ENCODE results near the gene POLN.

Gene POLN

DNA sequence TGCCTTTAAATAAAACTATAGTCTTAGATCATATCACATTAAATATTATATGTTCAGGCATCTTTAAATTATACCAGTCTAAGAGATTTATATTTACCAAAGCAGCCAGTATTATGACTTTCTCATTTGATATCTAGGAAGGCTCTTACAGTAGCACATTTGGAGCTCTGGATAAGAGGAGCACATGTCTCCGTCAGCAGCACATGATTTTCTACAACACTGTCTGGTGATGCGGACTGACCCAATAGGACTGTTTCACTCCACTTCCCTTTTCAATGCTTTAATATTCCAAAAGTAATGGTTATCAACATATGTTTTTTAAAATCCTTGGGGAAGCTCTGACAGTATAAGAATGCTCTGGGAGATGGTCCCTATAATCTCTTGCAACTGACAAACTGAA lies 61.5 kb downstream of the POLN start:
- no peaks in the 10 kb centered on the region for H3K36me3 ChIP-seq (ENCODE audit: insufficient read depth, low read length)
- H3K4me1 ChIP-seq (ENCODE audit: insufficient read depth, low read length): no peaks in the 10 kb centered on the region
- no peak overlapping the region for H2AFZ ChIP-seq (ENCODE audit: low read depth, low read length)
- H3K9me3 ChIP-seq (ENCODE audit: low read length): peaks cover 2% of the 10 kb centered on the region
- no peaks in the 10 kb centered on the region for H3K27me3 ChIP-seq (ENCODE audit: insufficient read depth, low read length)
- no peak overlapping the region for H3K4me3 ChIP-seq (ENCODE audit: low read length)

DNA sequence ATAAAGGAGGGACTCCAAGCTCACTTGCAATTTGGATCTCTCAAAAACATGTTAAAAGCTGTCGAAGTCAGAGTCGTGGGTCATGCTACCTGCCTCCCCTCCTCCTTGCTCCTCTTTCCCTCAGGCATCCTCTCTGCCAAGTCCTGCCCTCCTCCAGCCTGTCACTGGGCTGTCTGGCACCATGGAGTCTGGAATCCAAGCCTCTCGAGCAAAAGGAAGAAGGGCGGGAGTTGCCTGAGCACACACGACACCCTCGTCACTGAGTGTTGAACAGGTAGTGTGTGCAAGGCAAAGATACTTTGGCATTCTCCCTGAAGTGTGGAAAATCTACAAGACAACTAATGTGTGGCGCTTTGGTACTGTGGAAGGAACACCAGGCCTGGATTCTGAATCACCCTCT lies 62.2 kb downstream of the POLN start:
- H3K4me1 ChIP-seq (ENCODE audit: insufficient read depth, low read length): no peaks in the 10 kb centered on the region
- peaks cover 2% of the 10 kb centered on the region for H3K9me3 ChIP-seq (ENCODE audit: low read length)
- H3K27me3 ChIP-seq (ENCODE audit: insufficient read depth, low read length): no peaks in the 10 kb centered on the region
- no peak overlapping the region for H2AFZ ChIP-seq (ENCODE audit: low read depth, low read length)
- no peaks in the 10 kb centered on the region for H3K36me3 ChIP-seq (ENCODE audit: insufficient read depth, low read length)
- no peak overlapping the region for H3K4me3 ChIP-seq (ENCODE audit: low read length)

DNA sequence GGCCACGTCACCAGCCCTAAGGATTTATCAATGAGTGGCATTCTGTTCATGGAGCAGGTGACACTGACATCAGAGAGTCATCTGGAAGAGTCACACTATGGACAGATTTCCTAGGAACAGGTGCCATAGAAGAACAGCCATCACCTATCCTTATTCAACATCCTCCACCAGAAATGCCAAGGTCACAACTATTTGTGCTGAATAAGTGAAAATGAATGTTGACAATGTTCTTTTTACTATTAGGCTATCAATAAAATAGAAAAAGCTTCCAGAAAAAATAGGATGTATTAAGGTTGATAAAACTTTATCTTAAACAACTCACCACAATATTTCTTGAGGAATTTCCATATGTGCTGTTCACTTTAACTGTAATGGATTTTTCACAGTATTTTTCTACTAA lies 62.9 kb downstream of the POLN start:
- no peak overlapping the region for H2AFZ ChIP-seq (ENCODE audit: low read depth, low read length)
- no peaks in the 10 kb centered on the region for H3K27me3 ChIP-seq (ENCODE audit: insufficient read depth, low read length)
- H3K9me3 ChIP-seq (ENCODE audit: low read length): peaks cover 2% of the 10 kb centered on the region
- no peaks in the 10 kb centered on the region for H3K36me3 ChIP-seq (ENCODE audit: insufficient read depth, low read length)
- no peak overlapping the region for H3K4me3 ChIP-seq (ENCODE audit: low read length)
- H3K4me1 ChIP-seq (ENCODE audit: insufficient read depth, low read length): no peaks in the 10 kb centered on the region

DNA sequence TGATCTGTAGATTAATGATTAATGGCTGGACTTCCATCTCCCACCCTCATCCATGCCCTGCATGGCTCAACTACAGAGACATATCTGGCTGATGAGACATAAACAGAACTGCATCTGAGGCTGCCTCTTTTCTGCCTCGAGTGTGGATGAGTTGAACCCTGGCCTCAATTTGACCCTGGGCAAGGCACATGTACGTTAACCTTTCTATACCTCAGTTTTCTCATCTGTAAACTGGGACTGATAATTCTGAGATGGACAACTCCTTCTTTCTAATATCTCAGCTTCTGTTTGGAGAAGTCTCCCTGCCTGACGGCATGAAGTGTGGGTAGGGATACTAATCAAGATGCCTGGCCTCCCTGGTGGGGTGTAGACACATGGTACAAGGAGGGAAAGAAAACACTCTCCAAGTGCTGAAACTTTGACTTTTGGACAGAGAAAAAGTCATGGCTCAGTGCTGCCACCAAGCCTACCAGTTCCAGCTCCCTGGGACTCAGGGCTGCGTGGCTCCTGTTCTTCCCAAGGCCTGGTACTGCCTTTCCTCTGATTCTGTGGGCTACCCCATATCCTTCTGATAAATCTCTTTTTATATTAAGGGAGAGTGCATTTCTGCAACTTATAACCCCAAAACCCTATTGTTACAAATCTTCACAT lies 64.4 kb downstream of the POLN start:
- Histone ChIP-seq H3K4me1 (ENCODE audit: insufficient read depth, low read length) (no peaks in the 10 kb centered on the region), H3K36me3 (ENCODE audit: insufficient read depth, low read length) (no peaks in the 10 kb centered on the region), H2AFZ (ENCODE audit: low read depth, low read length) (no peak overlapping the region), H3K4me3 (ENCODE audit: low read length) (no peak overlapping the region), H3K9me3 (ENCODE audit: low read length) (peaks cover 2% of the 10 kb centered on the region), H3K27me3 (ENCODE audit: insufficient read depth, low read length) (no peaks in the 10 kb centered on the region)

DNA sequence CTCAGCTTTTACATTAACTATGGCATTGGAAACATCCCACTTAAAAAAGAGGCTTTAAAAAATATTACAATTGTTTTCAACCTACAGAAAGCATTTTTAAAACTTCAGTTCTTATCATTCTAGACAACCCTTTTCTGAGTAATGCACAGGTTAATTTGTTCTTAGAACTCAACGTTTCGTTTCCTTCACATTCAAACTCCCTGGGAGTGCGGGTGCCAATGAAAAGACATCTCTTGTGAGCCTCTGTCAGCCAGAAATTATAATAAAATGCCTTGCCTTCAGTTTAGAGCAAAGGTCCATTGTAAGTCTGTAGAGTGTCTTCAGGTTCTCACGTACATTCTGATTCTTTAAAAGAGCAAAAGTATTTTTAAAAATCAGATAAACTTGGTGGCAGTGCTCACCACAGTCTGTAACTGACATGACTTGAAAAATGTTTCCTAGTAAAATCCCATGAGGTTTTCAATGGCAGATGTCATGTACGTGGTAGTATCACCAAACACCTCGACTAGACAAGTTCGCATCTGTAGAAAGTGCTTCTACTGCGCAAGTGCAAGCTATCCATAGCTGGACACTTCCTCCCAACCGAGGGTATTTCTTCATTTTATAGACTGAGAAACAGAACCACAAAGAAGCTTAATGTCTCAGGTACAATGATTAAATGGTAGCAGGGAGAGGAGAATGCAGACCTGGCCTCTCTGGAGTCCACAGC lies 65.8 kb downstream of the POLN start:
- Histone ChIP-seq H3K9me3 (ENCODE audit: low read length) (no peaks in the 10 kb centered on the region), H3K4me1 (ENCODE audit: insufficient read depth, low read length) (no peaks in the 10 kb centered on the region), H2AFZ (ENCODE audit: low read depth, low read length) (no peak overlapping the region), H3K36me3 (ENCODE audit: insufficient read depth, low read length) (no peaks in the 10 kb centered on the region), H3K4me3 (ENCODE audit: low read length) (no peak overlapping the region), H3K27me3 (ENCODE audit: insufficient read depth, low read length) (no peaks in the 10 kb centered on the region)

DNA sequence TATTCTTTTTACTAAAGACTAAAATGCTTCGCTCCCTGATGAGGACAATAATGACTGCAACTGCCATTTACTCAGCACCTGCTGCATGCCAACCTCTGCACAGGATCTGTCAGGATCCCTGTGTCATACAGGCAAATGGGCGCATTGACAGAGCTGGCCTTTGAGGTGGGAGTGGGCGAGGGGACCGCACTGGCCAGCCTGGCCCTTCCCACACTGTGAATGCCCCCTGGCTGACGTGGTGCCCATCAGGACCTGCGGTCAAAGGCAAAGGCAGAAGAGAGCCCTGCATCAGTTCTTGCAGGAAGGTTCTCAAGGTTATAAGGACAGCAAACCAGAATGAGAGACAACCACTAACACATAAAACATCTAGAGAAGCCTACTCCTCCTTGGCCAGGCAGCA lies 67.9 kb downstream of the POLN start:
- Histone ChIP-seq H3K4me3 (ENCODE audit: low read length) (no peak overlapping the region), H3K9me3 (ENCODE audit: low read length) (no peaks in the 10 kb centered on the region), H2AFZ (ENCODE audit: low read depth, low read length) (no peak overlapping the region), H3K36me3 (ENCODE audit: insufficient read depth, low read length) (no peaks in the 10 kb centered on the region), H3K27me3 (ENCODE audit: insufficient read depth, low read length) (no peaks in the 10 kb centered on the region), H3K4me1 (ENCODE audit: insufficient read depth, low read length) (peaks cover 4% of the 10 kb centered on the region)

DNA sequence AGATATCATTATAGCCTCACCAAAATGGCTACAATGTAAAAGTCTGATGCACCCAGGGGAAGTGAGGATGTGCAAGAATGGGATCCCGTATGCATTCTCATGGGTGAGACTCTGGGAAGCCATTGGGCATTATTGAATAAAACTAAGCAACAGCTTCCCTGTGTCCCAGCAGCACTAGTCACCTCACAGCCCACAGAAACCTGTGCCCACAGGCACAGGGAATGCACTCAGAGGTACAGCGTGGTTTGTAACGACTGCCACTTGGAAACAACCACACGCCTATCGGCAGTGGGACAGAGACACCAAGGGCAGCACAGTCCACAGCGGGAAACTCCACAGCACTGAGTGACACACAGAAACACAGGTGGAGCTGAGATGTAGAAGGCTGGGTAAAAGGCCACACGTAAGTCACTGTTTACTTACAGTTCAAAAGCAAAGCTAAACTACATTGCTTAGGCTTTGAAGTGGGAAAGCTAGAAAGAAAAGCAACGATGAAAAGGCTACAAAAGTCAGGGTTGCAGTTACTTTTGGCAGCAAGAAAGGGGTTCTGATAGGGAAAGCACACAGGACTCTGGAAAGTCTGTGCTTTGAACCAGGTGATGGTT lies 69.2 kb downstream of the POLN start:
- Histone ChIP-seq H2AFZ (ENCODE audit: low read depth, low read length) (no peak overlapping the region), H3K4me3 (ENCODE audit: low read length) (no peak overlapping the region), H3K27me3 (ENCODE audit: insufficient read depth, low read length) (no peaks in the 10 kb centered on the region), H3K36me3 (ENCODE audit: insufficient read depth, low read length) (no peaks in the 10 kb centered on the region), H3K9me3 (ENCODE audit: low read length) (no peaks in the 10 kb centered on the region), H3K4me1 (ENCODE audit: insufficient read depth, low read length) (peaks cover 4% of the 10 kb centered on the region)

DNA sequence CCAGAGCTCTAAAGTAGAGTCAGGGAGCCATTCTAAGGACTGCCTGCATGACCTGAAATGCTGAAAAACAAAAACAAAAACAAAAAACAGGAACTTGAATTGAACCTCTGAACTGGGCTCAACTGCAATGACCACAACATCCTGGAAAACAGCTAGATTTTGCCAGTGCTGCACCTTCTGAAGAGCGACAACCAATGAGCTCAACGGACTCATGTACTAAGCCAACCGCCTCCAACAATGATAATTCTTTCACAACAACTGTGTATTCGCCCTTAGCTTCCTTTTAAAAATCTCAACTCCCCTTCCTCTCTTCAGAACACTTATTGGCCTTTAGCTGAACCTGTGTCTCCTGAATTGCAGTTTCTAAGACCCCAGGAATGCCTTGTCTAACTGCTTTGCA lies 69.8 kb downstream of the POLN start:
- Histone ChIP-seq H3K9me3 (ENCODE audit: low read length) (no peaks in the 10 kb centered on the region), H3K36me3 (ENCODE audit: insufficient read depth, low read length) (no peaks in the 10 kb centered on the region), H2AFZ (ENCODE audit: low read depth, low read length) (no peak overlapping the region), H3K27me3 (ENCODE audit: insufficient read depth, low read length) (no peaks in the 10 kb centered on the region), H3K4me1 (ENCODE audit: insufficient read depth, low read length) (peaks cover 4% of the 10 kb centered on the region), H3K4me3 (ENCODE audit: low read length) (no peak overlapping the region)

DNA sequence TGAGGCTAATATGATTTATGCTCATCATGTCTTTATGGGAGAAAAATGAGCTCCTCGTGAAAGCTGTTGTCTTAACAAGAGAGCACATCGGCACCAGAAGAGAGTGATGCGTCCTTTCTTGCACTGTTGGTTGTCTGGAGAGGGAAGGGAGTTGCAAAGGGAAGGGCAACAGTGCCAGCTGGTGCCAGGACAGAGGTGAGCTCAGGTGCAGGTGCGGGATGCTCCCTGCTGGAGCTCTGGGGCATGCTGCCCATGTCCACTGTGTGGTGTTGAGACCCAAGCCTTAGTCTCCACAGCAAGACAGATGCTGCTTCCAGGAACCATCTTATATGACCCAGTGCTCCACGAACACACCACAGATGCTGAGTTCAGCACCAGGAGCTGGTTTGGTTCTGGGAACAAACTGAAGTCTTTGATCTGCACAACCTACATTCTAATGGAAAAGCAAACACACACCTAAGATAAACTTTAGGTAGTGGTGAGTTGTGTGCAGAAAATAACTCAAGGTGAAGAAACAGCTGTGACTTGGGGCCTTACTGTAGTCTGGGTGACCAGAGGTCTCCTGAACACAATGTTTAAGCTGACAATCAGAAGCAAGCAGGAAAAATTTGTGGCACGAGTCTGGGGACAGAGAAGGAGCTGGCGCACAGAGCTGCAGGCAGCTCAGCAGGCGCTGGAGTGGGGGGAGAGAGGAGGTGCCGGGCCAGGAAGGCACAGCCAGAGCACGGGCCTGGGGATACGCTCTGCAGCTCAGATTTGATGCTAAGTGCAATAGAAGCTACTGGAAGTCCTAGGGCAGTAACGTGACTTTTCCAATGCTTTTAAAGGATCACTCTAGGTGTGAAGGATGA lies 73.2 kb downstream of the POLN start:
- Histone ChIP-seq H3K4me1 (ENCODE audit: insufficient read depth, low read length) (peaks cover 4% of the 10 kb centered on the region), H3K36me3 (ENCODE audit: insufficient read depth, low read length) (no peaks in the 10 kb centered on the region), H3K9me3 (ENCODE audit: low read length) (no peaks in the 10 kb centered on the region), H3K27me3 (ENCODE audit: insufficient read depth, low read length) (no peaks in the 10 kb centered on the region), H3K4me3 (ENCODE audit: low read length) (no peak overlapping the region), H2AFZ (ENCODE audit: low read depth, low read length) (no peak overlapping the region)

DNA sequence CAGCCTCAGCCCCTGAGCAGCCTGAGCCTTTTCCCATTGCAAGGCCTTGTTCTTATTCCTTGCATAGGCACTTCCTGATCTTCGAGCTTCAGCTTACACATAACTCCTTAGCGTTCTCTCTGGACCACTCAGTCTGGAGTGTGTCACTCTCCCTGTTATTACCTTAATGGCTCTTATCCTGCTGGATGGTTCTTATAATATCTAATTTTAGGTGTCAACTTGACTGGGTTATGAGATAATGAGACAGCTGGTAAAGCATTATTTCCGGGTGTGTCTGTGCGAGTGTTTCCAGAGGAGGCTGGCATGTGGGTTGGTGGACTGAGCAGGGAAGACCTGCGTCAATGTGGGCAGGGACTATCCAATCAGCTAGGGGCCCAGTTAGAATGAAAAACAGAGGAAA lies 75.7 kb downstream of the POLN start:
- Histone ChIP-seq H3K4me3 (ENCODE audit: low read length) (no peak overlapping the region), H2AFZ (ENCODE audit: low read depth, low read length) (no peak overlapping the region), H3K27me3 (ENCODE audit: insufficient read depth, low read length) (no peaks in the 10 kb centered on the region), H3K36me3 (ENCODE audit: insufficient read depth, low read length) (no peaks in the 10 kb centered on the region), H3K4me1 (ENCODE audit: insufficient read depth, low read length) (peaks cover 4% of the 10 kb centered on the region), H3K9me3 (ENCODE audit: low read length) (no peaks in the 10 kb centered on the region)

DNA sequence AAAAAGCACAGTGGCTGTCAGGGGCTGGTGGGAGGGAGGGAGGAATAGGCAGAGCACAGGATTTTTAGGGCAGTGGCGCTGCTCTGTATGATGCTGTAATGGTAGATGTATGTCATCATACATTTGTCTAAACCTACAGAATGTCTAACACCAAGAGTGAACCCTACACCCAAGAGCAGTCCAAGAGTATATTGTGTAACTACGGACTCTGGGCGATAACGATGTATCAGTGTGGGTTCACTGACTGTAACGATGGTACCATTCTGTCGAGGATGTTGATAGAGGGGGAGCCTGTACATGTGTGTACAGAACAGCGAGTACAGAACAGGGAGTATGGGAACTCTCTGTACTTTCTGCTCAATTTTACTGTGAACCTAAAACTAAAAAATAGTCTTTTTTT lies 76.5 kb downstream of the POLN start:
- Histone ChIP-seq H3K4me3 (ENCODE audit: low read length) (no peak overlapping the region), H3K9me3 (ENCODE audit: low read length) (peaks cover 2% of the 10 kb centered on the region), H3K27me3 (ENCODE audit: insufficient read depth, low read length) (no peaks in the 10 kb centered on the region), H3K4me1 (ENCODE audit: insufficient read depth, low read length) (peaks cover 1% of the 10 kb centered on the region), H3K36me3 (ENCODE audit: insufficient read depth, low read length) (no peaks in the 10 kb centered on the region), H2AFZ (ENCODE audit: low read depth, low read length) (no peak overlapping the region)

DNA sequence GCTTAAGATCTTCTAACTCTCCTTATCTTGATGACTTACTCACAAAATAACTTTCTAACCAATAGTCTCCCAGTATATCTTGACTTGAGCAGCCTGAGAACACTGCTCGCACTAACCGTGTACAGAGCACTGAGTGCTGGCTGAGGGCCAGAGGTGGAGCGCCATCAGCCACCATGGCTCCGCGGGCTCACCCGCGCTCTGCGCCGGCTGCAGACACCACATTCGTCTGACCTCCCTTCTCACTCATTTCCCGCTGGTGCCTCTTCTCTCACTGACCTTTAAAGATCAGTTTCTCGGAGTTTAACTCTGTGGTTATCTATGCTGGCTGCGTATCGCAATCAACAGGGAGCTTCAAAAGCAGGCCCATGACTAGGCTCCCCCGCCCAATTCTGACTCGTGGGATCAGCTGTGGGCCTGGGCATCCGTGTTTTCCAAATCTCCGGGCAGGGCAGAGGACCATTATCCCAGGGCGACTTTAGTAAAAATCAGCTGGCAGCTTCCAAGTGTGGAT lies 78.6 kb downstream of the POLN start:
- no peak overlapping the region for H3K4me3 ChIP-seq (ENCODE audit: low read length)
- H3K9me3 ChIP-seq (ENCODE audit: low read length): peaks cover 2% of the 10 kb centered on the region
- no peaks in the 10 kb centered on the region for H3K27me3 ChIP-seq (ENCODE audit: insufficient read depth, low read length)

More for the DNA sequence above, 78.6 kb downstream of the POLN start:
- H3K36me3 ChIP-seq (ENCODE audit: insufficient read depth, low read length): no peaks in the 10 kb centered on the region
- H2AFZ ChIP-seq (ENCODE audit: low read depth, low read length): no peak overlapping the region
- H3K4me1 ChIP-seq (ENCODE audit: insufficient read depth, low read length): no peaks in the 10 kb centered on the region
